CD14-positive monocyte (primary cell): Measurements from ENCODE around the gene ATP11A. TPM values are rescaled to one million over a fixed set of nuclear protein-coding genes. Genes with fewer than 3 reads are reported as not detected.

Experiments used
- DNase-seq, 3 donors: peaks; one replicate each; pipeline ENCODE4 v3.0.0-alpha.2; 2011 to 2022
- H2AFZ ChIP-seq: 2 replicates; pipeline ENCODE4 v1.6.0; 2012; ENCODE audit warnings: mild to moderate bottlenecking, low read depth, low read length, inconsistent platforms; ENCODE audit not compliant: insufficient read depth, poor library complexity, severe bottlenecking
- H3K27ac ChIP-seq, 2 donors: 1 replicate in 1 of 2; 2 replicates in 1 of 2; pipeline ENCODE4 v1.5.1; 2012 to 2013; ENCODE audit warnings: low read length in 2 of 2, control low read depth in 1 of 2, inconsistent platforms in 1 of 2, low read depth in 1 of 2, mild to moderate bottlenecking in 1 of 2
- H3K27me3 ChIP-seq, 2 donors: one replicate each; pipeline versions ENCODE4 v1.6.0 to v1.6.1; 2011 to 2013; ENCODE audit warnings: low read length in 2 of 2; ENCODE audit not compliant: control insufficient read depth in 2 of 2, insufficient read depth in 2 of 2
- H3K36me3 ChIP-seq, 2 donors: replicated peaks in 1 of 2; 1 replicate in 1 of 2; 2 replicates in 1 of 2; pipeline versions ENCODE4 v1.5.1 to v1.6.1; 2012 to 2013; ENCODE audit warnings: low read length in 2 of 2, control low read depth in 1 of 2, inconsistent platforms in 1 of 2, mild to moderate bottlenecking in 1 of 2; ENCODE audit not compliant: insufficient read depth in 2 of 2, control insufficient read depth in 1 of 2
- H3K4me1 ChIP-seq, 2 donors: 1 replicate in 1 of 2; 2 replicates in 1 of 2; pipeline versions ENCODE4 v1.5.1 to v1.6.1; 2012 to 2013; ENCODE audit warnings: low read length in 2 of 2, control low read depth in 1 of 2, inconsistent platforms in 1 of 2, mild to moderate bottlenecking in 1 of 2, moderate library complexity in 1 of 2; ENCODE audit not compliant: insufficient read depth in 2 of 2, control insufficient read depth in 1 of 2
- H3K4me2 ChIP-seq: replicated peaks from 2 replicates; pipeline ENCODE3; 2012; ENCODE audit warnings: low read length, moderate library complexity, mild to moderate bottlenecking; ENCODE audit not compliant: poor library complexity, severe bottlenecking; ENCODE audit errors: extremely low read depth
- H3K4me3 ChIP-seq, 3 experiments: fragments of 200-600 bp in 1 of 3; sonication (generic) in 1 of 3; replicated peaks in 1 of 3; 1 replicate in 2 of 3; 2 replicates in 1 of 3; pipeline ENCODE4 v1.5.1; 2011 to 2013; ENCODE audit warnings: low read length in 3 of 3, mild to moderate bottlenecking in 3 of 3, control low read depth in 2 of 3, low read depth in 2 of 3, inconsistent platforms in 1 of 3, moderate library complexity in 1 of 3
- H3K79me2 ChIP-seq: 2 replicates; pipeline ENCODE4 v1.6.0; 2012; ENCODE audit warnings: mild to moderate bottlenecking, control low read depth, inconsistent platforms, low read length, moderate library complexity; ENCODE audit not compliant: insufficient read depth
- H3K9ac ChIP-seq: 2 replicates; pipeline ENCODE4 v1.6.0; 2017; ENCODE audit warnings: low read length, mild to moderate bottlenecking; ENCODE audit not compliant: insufficient read depth, poor library complexity, severe bottlenecking
- H3K9me3 ChIP-seq, 2 donors: replicated peaks in 1 of 2; 1 replicate in 1 of 2; 2 replicates in 1 of 2; pipeline versions ENCODE4 v1.5.1 to v1.6.1; 2012 to 2013; ENCODE audit warnings: low read length in 2 of 2, control low read depth in 1 of 2; ENCODE audit not compliant: control insufficient read depth in 1 of 2, insufficient read depth in 1 of 2
- H4K20me1 ChIP-seq: 2 replicates; pipeline ENCODE4 v1.6.0; 2012; ENCODE audit warnings: mild to moderate bottlenecking, low read length, control low read depth, moderate library complexity; ENCODE audit not compliant: insufficient read depth
- H3K27ac Mint-ChIP-seq, 7 donors: one replicate each; pipeline ENCODE4 v1.8.0; 2020; ENCODE audit warnings: mild to moderate bottlenecking in 7 of 7, mixed read lengths in 7 of 7, moderate library complexity in 6 of 7, inconsistent platforms in 2 of 7
- H3K27me3 Mint-ChIP-seq, 3 donors: one replicate each; pipeline ENCODE4 v1.8.0; 2021 to 2022; ENCODE audit warnings: low read depth in 3 of 3, mild to moderate bottlenecking in 3 of 3, mixed read lengths in 3 of 3, moderate library complexity in 3 of 3, inconsistent platforms in 1 of 3
- H3K36me3 Mint-ChIP-seq, 2 donors: one replicate each; pipeline ENCODE4 v1.8.0; 2020; ENCODE audit warnings: mixed read lengths in 2 of 2, inconsistent platforms in 1 of 2, mild to moderate bottlenecking in 1 of 2
- H3K4me1 Mint-ChIP-seq: one replicate; pipeline ENCODE4 v1.8.0; 2020; ENCODE audit warnings: mild to moderate bottlenecking, mixed read lengths
- H3K4me3 Mint-ChIP-seq, 2 donors: one replicate each; pipeline ENCODE4 v1.8.0; 2020; ENCODE audit warnings: mild to moderate bottlenecking in 2 of 2, mixed read lengths in 2 of 2, moderate library complexity in 1 of 2
- H3K9me3 Mint-ChIP-seq, 7 donors: one replicate each; pipeline ENCODE4 v1.8.0; 2020 to 2022; ENCODE audit warnings: mixed read lengths in 7 of 7, mild to moderate bottlenecking in 6 of 7, moderate library complexity in 6 of 7, inconsistent platforms in 2 of 7
- WGBS: methylation state at CpG from one replicate; pipeline ENCODE4 v1.1.5; 2013; ENCODE audit warnings: missing lambda C conversion rate; ENCODE audit not compliant: insufficient coverage; 5-methylcytosine and 5-hydroxymethylcytosine counted together
- intact Hi-C, 2 donors: fragments of 100-400 bp; cut with micrococcal nuclease; formaldehyde crosslinking; loops; one replicate each; pipeline versions ENCODE4 v1.15.0 to v1.15.1; 2023
- polyA plus RNA-seq, 3 donors: library from polyadenylated mRNA; depleted of rRNA in 1 of 3; unstranded in 2 of 3; stranded (reverse) in 1 of 3; fragments of 300-500 nt in 2 of 3; fragments of >200 nt in 1 of 3; fragmentation: Illumina TruSeq in 2 of 3; gene quantifications; 1 replicate in 2 of 3; 2 replicates in 1 of 3; pipeline ENCODE4 v1.2.3, GENCODE V29; 2012 to 2021
- TF ChIP-seq, protein P1 (sequence below): fragments of 200-600 bp; IDR thresholded peaks from one replicate; pipeline ENCODE4 v1.8.0; 2022; ENCODE audit warnings: antibody characterized with exemption, mild to moderate bottlenecking

The ATP11A gene
- polyA plus RNA-seq, 3 donors = 7.2 to 45.4 (median 7.6) TPM

DNA sequence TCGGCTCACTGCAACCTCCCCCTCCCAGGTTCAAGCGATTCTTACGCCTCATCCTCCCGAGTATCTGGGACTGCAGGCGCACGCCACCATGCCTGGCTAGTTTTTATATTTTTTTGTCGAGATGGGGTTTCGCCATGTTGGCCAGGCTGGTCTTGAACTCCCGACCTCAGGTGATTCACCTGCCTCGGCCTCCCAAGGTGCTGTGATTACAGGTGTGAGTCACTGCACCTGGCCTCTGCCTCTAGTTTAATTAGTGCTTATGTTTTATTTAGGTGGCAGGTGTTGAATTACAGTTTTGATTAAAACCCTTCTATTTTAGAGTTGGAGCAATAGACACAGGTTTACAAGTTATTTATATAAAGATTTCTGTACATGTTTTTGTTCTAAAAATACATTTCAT, 42.8 kb downstream of the ATP11A start:
- Histone ChIP-seq H3K4me1 (no peaks in the 10 kb centered on the region), H3K27me3 (no peaks in the 10 kb centered on the region), H3K27ac (no peak overlapping the region), H4K20me1 (peaks cover 100% of the 10 kb centered on the region), H2AFZ (no peak overlapping the region), H3K79me2 (peaks cover 99% of the 10 kb centered on the region), H3K9ac (no peak overlapping the region), H3K4me3 (no peak overlapping the region), H3K4me2 (no peak overlapping the region), H3K36me3 (peaks cover 5 to 48% of the 10 kb centered on the region in 2 donors), H3K9me3 (no peaks in the 10 kb centered on the region)
- Mint-ChIP-seq H3K36me3 (peaks cover 26 to 44% of the 10 kb centered on the region in 2 donors), H3K4me3 (no peak overlapping the region), H3K9me3 (no peaks in the 10 kb centered on the region), H3K27ac (no peak overlapping the region), H3K4me1 (peaks cover 3% of the 10 kb centered on the region), H3K27me3 (no peaks in the 10 kb centered on the region)
- DNase-seq = no peak
- TF ChIP-seq, protein P1, sequence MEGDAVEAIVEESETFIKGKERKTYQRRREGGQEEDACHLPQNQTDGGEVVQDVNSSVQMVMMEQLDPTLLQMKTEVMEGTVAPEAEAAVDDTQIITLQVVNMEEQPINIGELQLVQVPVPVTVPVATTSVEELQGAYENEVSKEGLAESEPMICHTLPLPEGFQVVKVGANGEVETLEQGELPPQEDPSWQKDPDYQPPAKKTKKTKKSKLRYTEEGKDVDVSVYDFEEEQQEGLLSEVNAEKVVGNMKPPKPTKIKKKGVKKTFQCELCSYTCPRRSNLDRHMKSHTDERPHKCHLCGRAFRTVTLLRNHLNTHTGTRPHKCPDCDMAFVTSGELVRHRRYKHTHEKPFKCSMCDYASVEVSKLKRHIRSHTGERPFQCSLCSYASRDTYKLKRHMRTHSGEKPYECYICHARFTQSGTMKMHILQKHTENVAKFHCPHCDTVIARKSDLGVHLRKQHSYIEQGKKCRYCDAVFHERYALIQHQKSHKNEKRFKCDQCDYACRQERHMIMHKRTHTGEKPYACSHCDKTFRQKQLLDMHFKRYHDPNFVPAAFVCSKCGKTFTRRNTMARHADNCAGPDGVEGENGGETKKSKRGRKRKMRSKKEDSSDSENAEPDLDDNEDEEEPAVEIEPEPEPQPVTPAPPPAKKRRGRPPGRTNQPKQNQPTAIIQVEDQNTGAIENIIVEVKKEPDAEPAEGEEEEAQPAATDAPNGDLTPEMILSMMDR = no peak
- intact Hi-C loops = no loop called here
- 93% methylated on average over 7 of the region's 10 CpGs for WGBS

DNA sequence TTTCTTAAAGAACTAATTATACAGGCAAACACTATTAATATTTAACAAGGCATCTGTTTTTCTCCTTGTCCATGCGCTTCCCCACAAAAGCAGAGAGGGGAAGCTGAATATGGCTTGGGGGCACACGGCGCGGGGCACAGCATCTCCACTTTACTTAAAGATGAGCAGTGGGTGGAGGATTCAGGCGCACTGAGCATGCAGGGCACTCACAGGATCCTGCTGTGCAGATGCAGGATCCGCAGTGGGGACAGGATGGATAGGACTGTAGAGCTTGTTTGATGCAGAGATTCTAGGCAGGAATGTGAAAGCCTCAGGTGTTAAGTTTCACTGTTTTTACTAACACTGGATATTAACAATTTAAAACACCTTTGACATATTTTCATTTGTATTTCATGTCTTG, 43.3 kb downstream of the ATP11A start:
- TF ChIP-seq, protein P1 = no peak
- no peak overlapping the region for H3K9ac ChIP-seq
- no CpG with 5 or more reads among the region's 6 CpGs for WGBS
- H3K4me3 Mint-ChIP-seq = no peak overlapping the region
- no peak overlapping the region for H3K27ac ChIP-seq
- H3K4me1 ChIP-seq = no peaks in the 10 kb centered on the region
- intact Hi-C loops = no loop called here
- H3K27ac Mint-ChIP-seq = peak overlapping the region in 2 of 7 donors; percentile 21 to 75
- H2AFZ ChIP-seq = no peak overlapping the region
- peaks cover 25 to 41% of the 10 kb centered on the region in 2 donors for H3K36me3 Mint-ChIP-seq
- no peaks in the 10 kb centered on the region for H3K27me3 Mint-ChIP-seq
- H3K9me3 ChIP-seq = no peaks in the 10 kb centered on the region
- peaks cover 3% of the 10 kb centered on the region for H3K4me1 Mint-ChIP-seq
- no peaks in the 10 kb centered on the region for H3K27me3 ChIP-seq
- H3K4me3 ChIP-seq = no peak overlapping the region
- H3K79me2 ChIP-seq = peaks cover 99% of the 10 kb centered on the region
- H3K4me2 ChIP-seq = no peak overlapping the region
- DNase-seq = no peak
- peaks cover 100% of the 10 kb centered on the region for H4K20me1 ChIP-seq
- H3K36me3 ChIP-seq = peaks cover 5 to 43% of the 10 kb centered on the region in 2 donors
- H3K9me3 Mint-ChIP-seq = no peaks in the 10 kb centered on the region
